GM19468 (cell line): ENCODE data around the gene SGF29.
"Not testable (repeated sequence)": the region's sequence is repeated elsewhere in the genome, so short reads cannot be mapped to it uniquely, and the experiment has no call there.

Experiments
- ATAC-seq: cut with Tn5 transposase; IDR thresholded peaks from one replicate; pipeline ENCODE4 v1.9.1; 2021; ENCODE audit warnings: mild to moderate bottlenecking, moderate library complexity, moderate number of reproducible peaks; ENCODE audit not compliant: unreplicated experiment; ENCODE audit errors: extremely low read depth

The SGF29 gene

GRCh38 chr16:28558456-28558855 lies 4.7 kb downstream of the SGF29 start:
- ATAC-seq, result no peak

- no peak for ATAC-seq
Measured at GRCh38 chr16:28561557-28562187, 8.0 kb downstream of the SGF29 start.

DNA sequence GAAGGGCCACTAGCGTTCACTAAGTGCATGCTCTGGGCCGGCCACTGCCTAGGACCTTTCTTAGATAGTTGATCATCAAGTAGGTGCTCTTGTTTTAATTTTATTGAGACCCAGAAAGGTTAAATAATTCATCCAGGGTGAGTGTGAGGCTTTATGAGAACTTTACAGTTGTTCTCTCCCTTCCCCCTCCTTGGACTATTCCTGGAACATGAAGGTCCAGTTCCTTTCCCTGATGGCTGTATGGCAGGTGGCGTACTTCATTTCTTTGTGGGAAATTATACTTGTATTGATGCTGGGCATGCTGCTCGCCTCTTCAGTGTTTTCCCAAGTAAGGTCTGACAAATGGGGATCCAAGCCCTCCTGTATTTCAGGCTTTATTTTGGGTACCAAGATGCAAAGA lies 8.5 kb downstream of the SGF29 start:
- ATAC-seq, result no peak

DNA sequence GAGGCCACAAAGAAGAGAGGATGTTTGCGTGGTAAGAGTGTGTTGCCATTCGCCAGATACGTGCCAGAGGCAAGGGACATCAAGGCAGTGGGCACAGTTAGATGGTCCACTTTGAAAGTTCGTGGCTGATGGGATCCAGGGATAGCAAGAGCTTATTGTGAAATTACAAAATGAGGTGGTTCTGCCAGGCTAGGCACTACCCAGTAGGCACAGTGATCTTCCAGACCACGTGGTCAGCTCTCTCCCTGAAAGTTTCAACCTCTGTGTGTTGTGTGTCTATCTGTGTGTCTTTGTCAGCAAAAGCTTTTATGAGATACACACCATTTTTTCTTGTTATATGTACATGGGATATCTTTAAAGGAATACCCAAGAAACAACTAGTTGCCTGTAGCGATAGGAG lies 9.5 kb downstream of the SGF29 start:
- no peak for ATAC-seq

- ATAC-seq, result not testable (repeated sequence)
Measured at GRCh38 chr16:28566233-28566925, 12.7 kb downstream of the SGF29 start.

DNA sequence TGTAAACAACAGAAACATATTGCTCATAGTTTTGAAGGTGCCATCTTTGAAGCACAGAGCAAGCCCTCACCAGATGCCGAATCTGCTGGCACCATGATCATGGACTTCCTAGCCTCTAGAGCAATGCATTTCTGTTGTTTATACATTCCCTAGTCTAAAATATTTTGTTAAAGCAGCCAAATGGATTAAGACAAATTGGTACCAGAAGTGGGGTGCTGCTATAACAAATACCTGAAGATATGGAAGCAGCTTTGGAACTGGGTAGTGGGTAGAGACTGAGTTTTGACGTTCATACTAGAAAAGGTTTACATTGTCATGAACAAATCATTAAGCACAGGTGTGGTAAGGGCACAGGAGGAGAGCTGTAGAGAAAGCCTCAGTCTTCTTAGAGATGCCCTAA lies 13.6 kb downstream of the SGF29 start:
- no peak for ATAC-seq

GRCh38 chr16:28569021-28569420 lies 15.3 kb downstream of the SGF29 start:
- no peak for ATAC-seq

- no peak for ATAC-seq
Measured at GRCh38 chr16:28569968-28570752, 16.4 kb downstream of the SGF29 start.

DNA sequence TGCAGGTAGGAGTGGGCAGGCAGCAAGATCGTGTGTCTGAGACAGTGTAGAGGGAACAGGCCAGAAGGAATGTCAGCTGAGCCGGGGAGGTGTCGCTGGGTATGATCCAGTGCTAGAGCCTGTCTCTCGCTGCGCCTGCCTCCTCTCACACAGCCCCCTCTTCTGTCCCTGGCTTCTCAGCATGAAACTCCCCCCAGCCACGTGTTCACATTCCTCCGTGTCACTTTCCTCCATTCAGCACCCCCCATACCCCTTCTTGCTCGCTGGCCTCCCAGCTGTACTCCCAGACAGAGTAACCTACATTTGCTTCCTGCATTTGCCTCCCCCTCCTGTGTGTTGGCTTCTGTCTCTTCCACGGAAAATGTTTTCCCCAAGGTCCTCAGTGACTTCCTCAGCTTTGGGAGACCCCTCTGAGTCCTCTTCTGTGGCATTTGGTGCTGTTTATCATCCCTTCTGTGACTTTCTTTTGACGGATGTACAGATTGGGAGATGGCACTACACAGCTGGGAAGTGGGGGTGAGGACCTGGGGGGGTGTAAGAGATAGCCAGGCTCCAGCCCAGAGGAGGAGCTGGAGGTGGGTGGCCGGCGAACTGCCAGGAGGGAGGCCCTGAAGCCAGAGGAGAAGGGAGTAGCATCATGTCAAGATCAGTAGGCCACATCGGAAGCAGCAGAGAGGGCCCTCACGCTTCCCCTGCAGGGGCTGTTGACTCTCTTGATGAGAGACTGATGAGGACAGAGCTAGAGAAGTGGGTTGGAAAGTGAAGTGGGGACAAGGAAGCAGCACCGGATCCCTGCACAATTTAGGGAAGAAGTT lies 19.2 kb downstream of the SGF29 start:
- ATAC-seq, result no peak

GRCh38 chr16:28573738-28574718 lies 20.3 kb downstream of the SGF29 start:
- ATAC-seq, result no peak

GRCh38 chr16:28574925-28575324 lies 21.2 kb downstream of the SGF29 start:
- no peak for ATAC-seq

DNA sequence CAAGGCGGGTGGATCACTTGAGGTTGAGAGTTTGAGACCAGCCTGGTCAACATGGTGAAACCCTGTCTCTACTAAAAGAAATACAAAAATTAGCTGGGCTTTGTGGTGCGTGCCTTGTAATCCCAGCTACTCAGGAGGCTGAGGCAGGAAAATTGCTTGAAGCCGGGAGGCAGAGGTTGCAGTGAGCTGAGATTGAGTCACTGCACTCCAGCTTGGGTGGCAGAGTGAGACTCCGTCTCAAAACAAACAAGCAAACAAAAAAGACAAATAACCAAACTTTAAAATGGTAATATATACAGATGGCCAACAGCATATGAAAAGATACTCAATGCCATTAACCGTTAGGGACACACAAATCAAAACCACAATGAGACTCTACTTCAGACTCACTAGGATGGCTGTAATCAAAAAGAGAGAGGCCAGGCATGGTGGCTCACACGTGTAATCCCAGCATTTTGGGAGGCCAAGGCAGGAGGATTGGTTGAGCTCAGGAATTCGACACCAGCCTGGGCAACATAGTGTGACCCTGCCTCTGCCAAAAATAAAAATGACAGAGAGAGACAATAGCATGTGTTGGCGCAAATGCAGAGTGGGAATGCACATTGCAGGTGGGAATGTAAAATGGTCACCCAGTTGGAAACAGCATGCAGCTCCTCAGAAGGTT lies 21.9 kb downstream of the SGF29 start:
- no peak for ATAC-seq

GRCh38 chr16:28580726-28581315 lies 27.1 kb downstream of the SGF29 start:
- ATAC-seq, result no peak

DNA sequence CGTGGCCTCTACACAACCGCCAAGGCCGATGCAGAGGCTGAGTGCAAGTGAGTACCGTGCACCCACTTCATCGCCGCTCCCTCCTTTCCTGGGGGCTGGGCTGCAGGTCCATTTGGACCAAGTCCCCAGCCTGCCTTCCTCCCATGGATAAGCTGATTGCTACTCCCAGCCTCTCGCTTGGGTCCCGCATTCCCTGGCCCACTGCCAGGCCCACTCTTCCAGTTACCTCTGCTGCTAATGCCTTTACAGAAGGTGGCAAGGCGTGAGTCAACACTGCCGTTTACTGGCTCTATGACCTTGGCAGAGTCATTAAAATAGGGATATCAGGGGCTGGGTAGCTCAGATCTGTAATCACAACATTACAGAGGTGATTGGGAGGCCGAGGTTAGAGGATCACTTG lies 32.0 kb downstream of the SGF29 start:
- ATAC-seq, result no peak

DNA sequence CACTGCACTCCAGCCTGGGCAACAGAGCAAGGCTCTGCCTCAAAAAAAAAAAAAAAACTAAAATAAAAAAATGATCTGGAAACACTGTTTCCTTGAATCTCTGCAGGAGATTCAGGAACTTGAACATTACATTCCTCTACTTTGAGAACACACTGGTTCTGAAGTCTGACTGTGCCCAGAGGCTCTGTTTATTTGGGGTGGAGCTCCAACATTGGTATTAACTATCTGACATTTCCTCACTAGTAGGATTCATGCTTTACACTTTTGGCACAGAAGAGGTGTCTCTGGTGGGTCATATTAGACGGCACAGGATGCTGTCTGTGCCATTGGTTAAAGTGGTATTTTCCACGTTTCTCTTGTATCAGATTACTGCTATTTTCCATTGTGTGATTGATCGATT lies 32.7 kb downstream of the SGF29 start:
- ATAC-seq, result no peak

GRCh38 chr16:28587386-28587785 lies 33.7 kb downstream of the SGF29 start:
- no peak for ATAC-seq

DNA sequence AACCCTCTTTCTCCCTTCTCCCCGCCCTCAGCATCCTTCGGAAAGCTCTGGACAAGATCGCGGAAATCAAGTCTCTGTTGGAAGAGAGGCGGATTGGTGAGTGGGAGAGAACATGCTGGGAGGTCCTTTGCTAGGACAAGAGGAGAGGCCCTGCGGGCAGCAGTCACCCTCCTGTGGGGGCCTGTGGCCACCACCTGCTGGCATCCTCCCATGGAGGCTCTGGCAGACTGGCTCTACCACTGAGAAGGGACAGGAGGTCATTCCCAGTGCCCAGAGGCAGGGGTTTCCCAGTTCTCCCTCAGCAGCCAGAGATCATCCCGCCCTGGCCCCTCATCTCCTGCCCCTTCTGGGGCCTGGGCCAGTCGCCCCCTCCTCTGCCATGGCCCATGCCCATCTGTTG lies 35.3 kb downstream of the SGF29 start:
- no peak for ATAC-seq

DNA sequence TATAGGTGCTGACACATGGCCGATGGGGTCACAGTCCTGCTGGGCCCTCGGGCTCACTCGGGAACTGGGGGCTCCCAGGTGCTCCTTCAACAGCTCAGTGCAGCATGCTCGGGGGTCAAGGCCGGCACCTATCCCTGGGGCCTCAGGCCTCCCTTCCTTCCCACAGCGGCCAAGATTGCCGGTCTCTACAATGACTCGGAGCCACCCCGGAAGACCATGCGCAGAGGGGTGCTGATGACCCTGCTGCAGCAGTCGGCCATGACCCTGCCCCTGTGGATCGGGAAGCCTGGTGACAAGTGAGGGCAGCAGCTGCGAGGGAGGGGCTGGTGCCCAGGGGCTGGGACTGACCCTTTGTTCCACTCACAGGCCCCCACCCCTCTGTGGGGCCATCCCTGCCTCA lies 36.2 kb downstream of the SGF29 start:
- ATAC-seq, result no peak
